SJSA1 (cell line): ENCODE data around the gene NUP88. TPM values are rescaled to one million over a fixed set of nuclear protein-coding genes. Genes with fewer than 3 reads are reported as not detected.
"Not testable (repeated sequence)": the region's sequence is repeated elsewhere in the genome, so short reads cannot be mapped to it uniquely, and the experiment has no call there.

ENCODE experiments used
- DNase-seq, 2 experiments: peaks; one replicate each; pipeline ENCODE4 v3.0.0-alpha.2; 2015 to 2020; ENCODE audit warnings: low spot score in 2 of 2, low read depth in 1 of 2
- H3K27ac ChIP-seq: fragments of 250-450 bp; sonication (Bioruptor Pico); 2 replicates; pipeline ENCODE4 v1.5.1; 2020; ENCODE audit warnings: mild to moderate bottlenecking, moderate library complexity
- H3K27me3 ChIP-seq: fragments of 250-450 bp; sonication (Bioruptor Pico); replicated peaks from 2 replicates; pipeline ENCODE4 v1.5.1; 2020; ENCODE audit warnings: mild to moderate bottlenecking, moderate library complexity
- H3K36me3 ChIP-seq: fragments of 250-450 bp; sonication (Bioruptor Pico); 2 replicates; pipeline ENCODE4 v1.5.1; 2020; ENCODE audit warnings: mild to moderate bottlenecking
- H3K4me1 ChIP-seq: fragments of 250-450 bp; sonication (Bioruptor Pico); replicated peaks from 2 replicates; pipeline ENCODE4 v1.6.1; 2021; ENCODE audit warnings: mild to moderate bottlenecking
- H3K4me3 ChIP-seq: fragments of 250-450 bp; sonication (Bioruptor Pico); 2 replicates; pipeline ENCODE4 v1.5.1; 2020; ENCODE audit warnings: mild to moderate bottlenecking
- H3K9me3 ChIP-seq: fragments of 250-450 bp; sonication (Bioruptor Pico); replicated peaks from 2 replicates; pipeline ENCODE4 v1.5.1; 2020; ENCODE audit warnings: mild to moderate bottlenecking
- total RNA-seq: library from RNA; depleted of rRNA; stranded (reverse); fragments of >200 nt; shearing (Covaris generic); gene quantifications from 2 replicates; pipeline ENCODE4 v1.2.3, GENCODE V29; 2014; rRNA removed

The NUP88 gene
- total RNA-seq: 111 and 146 TPM in 2 replicates

DNA sequence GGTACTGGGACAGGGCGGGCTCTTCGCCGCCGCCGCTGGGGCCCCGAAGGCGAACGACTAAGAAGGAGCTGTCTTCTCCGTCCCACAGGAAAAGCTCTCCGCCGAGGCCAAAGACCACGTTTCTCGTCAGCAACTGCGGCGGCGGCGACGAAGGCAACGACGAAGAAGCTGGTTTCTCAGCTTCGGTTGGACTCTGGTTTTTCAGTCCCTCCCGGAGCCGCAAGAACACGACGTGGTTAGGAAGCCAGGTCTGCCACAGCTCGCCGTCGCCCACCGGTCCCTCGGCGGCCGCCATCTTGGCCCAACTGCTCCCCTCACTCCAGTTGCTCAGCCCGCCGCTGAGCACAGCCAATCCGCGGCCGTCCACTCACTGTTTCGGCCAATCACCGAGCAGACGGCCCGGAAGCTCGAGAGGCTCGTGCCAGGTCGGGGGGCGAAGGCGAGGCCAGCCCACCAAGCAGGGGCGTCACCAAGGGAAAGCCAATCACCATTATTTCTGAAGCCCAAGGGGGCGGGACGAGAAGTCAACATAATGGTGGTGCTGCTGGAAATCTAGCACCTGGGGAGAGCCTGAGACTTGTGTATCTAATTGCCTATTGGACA is at the start of gene NUP88:
TSS of gene NUP88 (minus strand) at position 307 of the 603 bp plus-strand sequence. CDS start at position 295, 12 bp downstream.
- peak; percentile 95 to 96 for DNase-seq
- H3K9me3 ChIP-seq: no peaks in the 10 kb centered on the region
- H3K4me1 ChIP-seq: peaks cover 14% of the 10 kb centered on the region
- H3K36me3 ChIP-seq: peaks cover 52% of the 10 kb centered on the region
- no peaks in the 10 kb centered on the region for H3K27me3 ChIP-seq
- peak within 1 kb of the TSS; percentile 71 for H3K27ac ChIP-seq
- peak within 1 kb of the TSS; percentile 83 for H3K4me3 ChIP-seq

DNA sequence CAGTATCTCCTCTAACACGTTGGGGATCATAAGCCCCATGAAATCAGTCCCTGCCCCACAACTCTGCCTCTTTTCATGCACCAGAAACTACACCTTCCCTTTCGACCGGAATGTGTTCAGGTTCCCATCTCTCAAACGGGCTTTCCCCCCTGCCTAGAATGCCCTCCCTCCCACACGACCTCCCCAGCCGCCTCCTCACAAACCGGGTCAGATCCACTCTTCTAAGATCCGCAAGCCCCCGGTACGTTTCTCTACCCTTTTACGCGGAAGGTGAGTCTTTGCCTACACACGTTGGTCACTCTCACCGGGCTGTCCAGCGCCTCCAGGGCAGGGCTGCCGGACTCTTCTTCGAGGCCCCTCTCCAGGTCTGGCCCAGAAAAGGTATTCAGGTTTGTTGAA is 48.6 kb upstream of the NUP88 start:
- H3K4me3 ChIP-seq: peak overlapping the region; percentile 81
- H3K27me3 ChIP-seq: no peaks in the 10 kb centered on the region
- H3K27ac ChIP-seq: no peak overlapping the region
- DNase-seq: no peak
- no peaks in the 10 kb centered on the region for H3K9me3 ChIP-seq
- H3K36me3 ChIP-seq: peaks cover 26% of the 10 kb centered on the region
- H3K4me1 ChIP-seq: peaks cover 5% of the 10 kb centered on the region; the same call in 1 of the 2 replicates

DNA sequence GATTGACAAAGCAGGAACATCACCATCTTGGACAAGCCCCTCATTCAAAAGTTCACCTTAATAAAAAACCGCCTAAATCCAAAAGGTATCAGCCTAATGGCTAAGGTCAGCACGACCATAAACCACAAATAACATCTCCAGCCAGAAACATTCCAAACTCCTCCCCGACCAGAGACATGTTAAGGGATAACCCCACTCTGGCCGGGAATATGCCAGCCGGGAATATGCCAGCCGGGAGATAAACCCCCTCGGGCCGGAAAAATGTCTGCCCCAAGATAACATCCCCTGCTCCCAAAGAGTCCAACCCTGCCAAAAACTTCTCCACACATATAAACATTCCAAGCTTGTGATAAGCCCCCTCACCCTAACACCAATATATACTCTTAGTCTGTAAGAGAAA is 48.0 kb upstream of the NUP88 start:
- peaks cover 19% of the 10 kb centered on the region; the same call in 1 of the 2 replicates for H3K36me3 ChIP-seq
- H3K27ac ChIP-seq: no peak overlapping the region
- no peaks in the 10 kb centered on the region for H3K27me3 ChIP-seq
- peak overlapping the region; percentile 81 for H3K4me3 ChIP-seq
- no peak for DNase-seq
- peaks cover 5% of the 10 kb centered on the region; the same call in 1 of the 2 replicates for H3K4me1 ChIP-seq
- H3K9me3 ChIP-seq: no peaks in the 10 kb centered on the region

DNA sequence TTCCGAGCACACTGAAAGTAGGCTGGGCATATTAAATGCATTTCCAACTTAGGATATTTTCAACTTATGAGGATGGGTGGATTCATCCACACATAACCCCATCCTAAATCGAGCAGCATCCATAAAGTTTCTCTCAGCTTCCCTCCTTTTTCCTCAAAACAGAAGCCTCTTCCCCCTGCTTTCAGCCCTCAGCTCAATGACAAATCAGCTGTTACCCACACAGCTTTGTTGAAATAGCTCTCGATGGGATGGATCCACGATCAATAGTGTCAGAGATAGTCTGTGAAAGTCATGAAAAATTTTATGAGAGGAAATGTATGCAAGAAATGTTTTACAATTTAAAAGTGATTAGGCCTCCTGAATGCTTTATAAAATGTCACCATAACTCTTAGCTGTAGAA is 46.8 kb upstream of the NUP88 start:
- no peak for DNase-seq
- peaks cover 5% of the 10 kb centered on the region; the same call in 1 of the 2 replicates for H3K4me1 ChIP-seq
- H3K9me3 ChIP-seq: no peaks in the 10 kb centered on the region
- H3K27me3 ChIP-seq: no peaks in the 10 kb centered on the region
- H3K27ac ChIP-seq: no peak overlapping the region
- H3K4me3 ChIP-seq: no peak overlapping the region
- H3K36me3 ChIP-seq: peaks cover 12% of the 10 kb centered on the region

DNA sequence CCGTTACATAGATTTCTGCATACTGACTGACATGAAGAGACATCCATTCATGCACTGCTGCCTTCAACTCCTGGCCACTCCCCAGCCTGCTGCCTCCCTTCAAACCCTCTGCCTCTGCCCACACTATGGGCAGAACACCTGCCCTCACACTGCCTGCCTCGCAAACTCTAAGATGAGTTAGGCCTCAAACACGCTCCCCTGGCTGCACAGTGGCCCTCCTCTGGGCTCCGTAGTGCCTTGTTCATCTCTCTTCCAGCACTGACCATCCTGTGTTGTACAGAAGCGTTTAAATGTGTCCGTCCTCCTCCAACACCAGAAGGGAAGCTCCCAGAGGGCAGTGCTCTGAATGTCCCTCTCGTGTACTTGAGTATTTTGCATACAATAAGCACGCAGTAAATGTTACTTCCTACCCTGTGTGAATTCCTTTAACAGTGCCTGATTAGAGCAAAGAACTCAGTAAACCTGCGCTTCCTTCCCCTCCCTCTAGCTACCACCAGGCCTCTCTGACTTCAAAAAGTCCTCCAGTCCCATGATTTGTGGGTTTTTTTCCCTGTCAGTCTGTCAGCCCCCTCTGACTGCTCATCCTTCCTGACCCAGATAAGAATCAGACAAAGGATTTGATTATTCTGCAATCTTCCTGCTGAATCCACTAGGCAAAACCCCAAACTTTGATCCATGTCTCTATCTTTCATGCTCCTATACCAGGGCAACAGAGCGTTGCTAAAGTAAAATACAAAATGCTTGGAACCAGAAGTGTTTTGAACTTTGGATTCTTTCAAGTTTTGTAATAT is 45.5 kb upstream of the NUP88 start:
- no peak for DNase-seq
- Histone ChIP-seq H3K27ac (no peak overlapping the region), H3K36me3 (peaks cover 17% of the 10 kb centered on the region), H3K27me3 (no peaks in the 10 kb centered on the region), H3K9me3 (no peaks in the 10 kb centered on the region), H3K4me3 (no peak overlapping the region), H3K4me1 (peaks cover 5% of the 10 kb centered on the region; the same call in 1 of the 2 replicates)

DNA sequence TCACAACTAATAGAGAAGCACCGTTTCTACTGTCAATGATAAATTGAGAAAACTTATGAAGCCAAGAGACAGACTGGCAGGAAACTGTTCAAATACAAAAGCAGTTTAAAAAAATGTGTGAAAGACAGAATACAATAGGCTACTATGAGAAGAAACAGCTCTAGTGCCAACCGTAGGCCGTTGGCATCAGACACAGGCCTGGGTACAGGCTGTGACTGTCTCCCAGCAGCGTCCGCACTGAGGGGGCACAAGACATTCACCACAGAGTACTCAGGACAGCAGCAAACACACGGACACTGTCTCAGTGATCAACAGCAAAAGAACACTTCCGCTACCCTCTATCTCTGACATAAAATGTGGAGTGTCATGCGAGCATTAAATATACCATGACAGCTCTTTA is 27.3 kb upstream of the NUP88 start:
- H3K27me3 ChIP-seq: no peaks in the 10 kb centered on the region
- no peaks in the 10 kb centered on the region for H3K4me1 ChIP-seq
- peaks cover 69% of the 10 kb centered on the region for H3K36me3 ChIP-seq
- H3K9me3 ChIP-seq: no peaks in the 10 kb centered on the region
- no peak for DNase-seq
- H3K27ac ChIP-seq: no peak overlapping the region
- H3K4me3 ChIP-seq: no peak overlapping the region

DNA sequence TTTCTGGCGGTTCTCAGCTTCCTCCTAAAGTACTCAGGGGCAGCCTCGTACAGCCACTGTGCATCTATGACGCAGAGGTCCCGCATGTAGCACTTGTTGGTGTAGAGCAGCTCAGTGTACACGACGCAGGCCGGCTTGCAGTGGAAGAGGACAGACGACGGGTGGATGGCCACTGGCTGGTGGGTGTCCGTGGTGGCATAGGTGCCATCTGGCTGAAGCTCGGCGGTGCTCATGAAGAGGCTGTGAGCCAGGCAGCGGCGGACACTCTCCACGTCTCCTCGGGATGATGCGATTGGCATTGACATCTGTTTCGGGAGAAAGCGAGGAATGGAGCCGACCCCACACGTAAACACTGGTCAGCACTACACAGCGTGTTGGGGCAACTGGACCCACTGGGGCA is 24.7 kb upstream of the NUP88 start:
- DNase-seq: no peak
- Histone ChIP-seq H3K4me3 (no peak overlapping the region), H3K36me3 (peaks cover 49% of the 10 kb centered on the region), H3K27me3 (no peaks in the 10 kb centered on the region), H3K4me1 (no peaks in the 10 kb centered on the region), H3K9me3 (no peaks in the 10 kb centered on the region), H3K27ac (no peak overlapping the region)

DNA sequence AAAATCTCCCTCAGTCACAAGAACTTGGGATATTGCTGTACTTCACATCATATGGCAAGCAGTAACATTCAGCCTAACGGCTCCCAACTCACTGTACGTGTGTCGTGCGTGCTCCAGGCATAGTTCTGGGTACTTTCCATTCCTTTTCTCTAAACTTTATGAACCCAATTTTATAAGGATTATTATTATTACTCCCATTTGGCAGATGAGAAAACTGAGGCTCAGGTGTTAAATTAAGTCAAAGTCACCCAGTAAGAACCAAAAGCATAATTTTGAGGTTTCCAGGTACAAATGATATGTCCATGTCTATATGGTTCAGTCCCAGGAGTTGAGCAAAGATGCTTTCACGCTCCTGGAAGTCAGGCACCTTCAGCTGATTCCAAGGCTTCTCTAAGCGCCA is 24.3 kb upstream of the NUP88 start:
- H3K27me3 ChIP-seq: no peaks in the 10 kb centered on the region
- DNase-seq: no peak
- no peaks in the 10 kb centered on the region for H3K9me3 ChIP-seq
- no peak overlapping the region for H3K4me3 ChIP-seq
- H3K4me1 ChIP-seq: no peaks in the 10 kb centered on the region
- H3K27ac ChIP-seq: no peak overlapping the region
- H3K36me3 ChIP-seq: peaks cover 48% of the 10 kb centered on the region

DNA sequence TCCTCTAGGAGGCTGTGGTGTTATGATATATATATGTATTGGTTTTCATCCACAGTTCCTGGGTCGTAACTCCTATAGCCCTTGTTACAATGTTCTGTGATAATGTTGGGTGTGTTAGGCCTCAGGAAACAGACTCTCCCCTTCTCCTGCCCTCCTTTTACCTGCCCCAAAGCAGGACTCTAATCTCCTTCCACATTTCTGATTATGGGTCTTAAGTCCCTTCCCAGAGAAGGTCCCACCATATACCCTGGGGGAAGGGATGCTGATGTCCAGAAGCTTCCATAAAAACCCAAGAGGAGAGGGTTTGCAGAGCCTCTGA is 19.9 kb upstream of the NUP88 start:
- Histone ChIP-seq H3K27ac (no peak overlapping the region), H3K4me3 (peak overlapping the region; percentile 83), H3K4me1 (peaks cover 7% of the 10 kb centered on the region), H3K9me3 (no peaks in the 10 kb centered on the region), H3K36me3 (peaks cover 50% of the 10 kb centered on the region), H3K27me3 (no peaks in the 10 kb centered on the region)
- DNase-seq: no peak

DNA sequence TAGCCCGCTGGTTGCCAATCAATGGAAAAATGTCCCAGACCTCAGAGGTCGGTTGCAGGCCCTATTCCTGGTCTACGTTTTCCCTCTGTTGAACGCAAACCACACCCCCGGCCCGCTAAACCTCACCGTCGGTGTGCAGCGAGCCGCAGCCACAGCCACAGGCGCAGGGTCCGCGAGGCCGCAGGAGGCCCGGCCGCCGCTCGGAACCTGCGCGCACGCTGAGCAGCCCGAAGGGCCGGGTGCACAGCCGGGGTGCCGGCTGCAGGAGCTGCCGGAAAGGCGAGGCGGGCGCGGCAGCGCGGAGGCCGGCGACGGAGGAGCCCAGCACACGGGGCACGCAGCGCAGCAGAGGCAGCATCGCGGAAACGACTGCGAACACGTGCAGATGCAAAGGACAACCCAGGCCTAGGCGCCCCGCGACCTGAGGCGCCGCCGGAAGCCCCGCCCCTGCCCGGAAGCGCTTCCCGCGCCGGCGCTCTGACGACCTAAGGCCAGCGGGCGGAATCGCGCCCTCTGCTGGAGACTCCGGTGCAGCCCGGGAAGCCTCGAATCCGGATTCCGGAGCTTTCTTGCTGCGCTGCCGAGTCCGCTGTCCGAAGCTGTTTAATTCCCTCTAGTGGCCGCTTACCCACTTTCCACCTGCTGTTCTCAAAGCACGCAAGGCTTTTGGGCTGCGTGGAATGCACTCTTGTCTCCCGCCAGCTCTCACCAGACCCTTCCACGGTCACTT is 19.4 kb upstream of the NUP88 start, which contains the start of gene C1QBP:
TSS of gene C1QBP (minus strand) at position 440 of the 730 bp plus-strand sequence. CDS start at position 358, 82 bp downstream.
- peaks cover 7% of the 10 kb centered on the region for H3K4me1 ChIP-seq
- no peaks in the 10 kb centered on the region for H3K9me3 ChIP-seq
- peak within 1 kb of the TSS; percentile 30; the same call in 1 of the 2 replicates for H3K27ac ChIP-seq

DNA sequence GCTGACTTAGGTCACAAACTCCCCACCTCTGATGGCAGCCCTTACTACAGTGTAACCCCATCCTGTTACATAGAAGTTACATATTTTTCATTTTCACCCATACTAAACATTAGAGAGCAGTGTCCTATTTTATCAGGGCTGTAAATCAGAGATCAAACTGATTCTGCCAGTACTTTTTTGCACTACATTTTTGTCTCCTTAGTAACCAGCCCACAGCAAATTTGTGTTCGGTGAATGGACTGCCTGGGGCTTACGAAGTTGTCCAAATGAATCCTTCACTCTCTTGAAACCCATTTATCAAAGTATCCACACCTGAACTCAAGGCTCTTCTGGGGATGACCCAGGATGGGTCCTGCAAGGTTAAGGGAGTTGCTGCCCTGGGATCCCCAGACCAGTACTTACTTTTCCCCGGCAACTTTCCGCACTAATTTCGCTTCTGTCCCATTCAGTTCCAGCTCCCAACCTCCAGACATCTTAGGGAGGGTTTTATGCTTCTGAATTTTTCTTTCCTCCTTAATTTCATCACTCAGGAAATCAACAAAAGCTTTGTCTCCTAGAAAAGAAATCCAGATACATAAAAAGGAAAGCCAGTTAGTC is 18.4 kb upstream of the NUP88 start:
- peaks cover 53% of the 10 kb centered on the region for H3K36me3 ChIP-seq
- H3K27ac ChIP-seq: 0 out of 2 replicates have a peak overlapping the region, but pooled peaks have one; percentile 4
- DNase-seq: peak in 1 of 2 experiments; percentile 2
- H3K4me3 ChIP-seq: peak overlapping the region; percentile 83
- H3K9me3 ChIP-seq: no peaks in the 10 kb centered on the region
- H3K4me1 ChIP-seq: peaks cover 7% of the 10 kb centered on the region
- H3K27me3 ChIP-seq: no peaks in the 10 kb centered on the region

More for the DNA sequence above, 19.4 kb upstream of the NUP88 start, which contains the start of gene C1QBP:
- Histone ChIP-seq H3K4me3 (peak within 1 kb of the TSS; percentile 83), H3K36me3 (peaks cover 49% of the 10 kb centered on the region), H3K27me3 (no peaks in the 10 kb centered on the region)
- peak; percentile 86 to 92 for DNase-seq

DNA sequence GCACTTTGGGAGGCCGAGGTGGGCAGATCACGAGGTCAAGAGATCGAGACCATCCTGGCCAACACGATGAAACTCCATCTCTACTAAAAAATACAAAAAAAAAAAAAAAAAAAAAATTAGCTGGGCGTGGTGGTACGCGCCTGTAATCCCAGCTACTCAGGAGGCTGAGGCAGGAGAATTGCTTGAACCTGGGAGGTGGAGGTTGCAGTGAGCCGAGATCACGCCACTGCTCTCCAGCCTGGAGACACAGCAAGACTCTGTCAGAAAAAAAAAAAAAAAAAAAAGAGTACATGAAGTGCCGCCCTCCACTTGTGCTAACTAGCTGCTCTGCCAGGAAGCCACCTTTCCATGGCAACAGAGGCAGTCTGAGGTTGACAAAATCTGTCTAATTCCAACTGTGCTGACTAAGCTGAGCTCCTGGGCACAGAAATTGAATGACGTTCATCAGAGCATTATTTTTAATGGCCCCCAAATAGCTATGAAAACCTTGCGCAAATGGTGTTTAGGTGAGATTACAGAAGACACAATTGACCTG is 16.4 kb upstream of the NUP88 start:
- not testable (repeated sequence) for DNase-seq, H3K4me1 ChIP-seq, H3K4me3 ChIP-seq, H3K27ac ChIP-seq, H3K9me3 ChIP-seq, H3K27me3 ChIP-seq
- H3K36me3 ChIP-seq: peaks cover 73% of the 10 kb centered on the region

DNA sequence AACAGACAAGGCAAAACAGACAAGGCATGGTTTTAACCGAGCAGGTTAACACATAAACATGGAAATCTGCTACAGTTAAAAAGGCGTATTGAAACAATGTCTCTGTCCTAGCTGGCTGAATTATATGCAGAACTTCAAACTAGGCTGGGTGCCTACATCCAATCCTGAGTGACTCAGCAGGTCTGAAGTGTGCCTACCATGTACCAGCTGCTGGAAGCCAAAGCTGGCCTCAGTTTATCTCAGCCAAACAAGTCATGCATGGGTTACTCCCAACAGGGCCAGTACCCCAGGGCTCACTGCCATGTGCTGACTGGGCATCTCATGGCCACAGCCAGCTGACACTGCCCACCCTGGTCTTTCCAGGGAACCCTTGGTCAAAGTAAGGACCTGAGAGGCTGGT is 15.5 kb upstream of the NUP88 start:
- H3K9me3 ChIP-seq: no peaks in the 10 kb centered on the region
- DNase-seq: no peak
- no peak overlapping the region for H3K4me3 ChIP-seq
- H3K36me3 ChIP-seq: peaks cover 82% of the 10 kb centered on the region
- H3K27me3 ChIP-seq: no peaks in the 10 kb centered on the region
- no peak overlapping the region for H3K27ac ChIP-seq
- H3K4me1 ChIP-seq: peaks cover 7% of the 10 kb centered on the region
